CD4-positive, alpha-beta T cell treated with Interferon gamma for 1 hour (primary cell): ENCODE data around the gene TMEM106C.
A peak's percentile ranks its signal among the peaks of the same experiment; 100 is the strongest.

Experiments used
- DNase-seq: peaks from one replicate; pipeline ENCODE4 v3.0.0-alpha.2; 2020

Gene TMEM106C

GRCh38 chr12:47980197-47980596 is 16.8 kb downstream of the TMEM106C start:
- no peak for DNase-seq

- DNase-seq: no peak
These were observed 17.5 kb downstream of the TMEM106C start for GRCh38 chr12:47980779-47981495.

- DNase-seq: no peak
These were observed 18.3 kb downstream of the TMEM106C start for GRCh38 chr12:47981496-47982260.

GRCh38 chr12:47982311-47982710 is 18.9 kb downstream of the TMEM106C start:
- no peak for DNase-seq

- no peak for DNase-seq
These were observed 19.4 kb downstream of the TMEM106C start for GRCh38 chr12:47982770-47983169.

GRCh38 chr12:47983541-47984115 is 20.2 kb downstream of the TMEM106C start:
- DNase-seq: no peak

GRCh38 chr12:47984331-47984801 is 21.0 kb downstream of the TMEM106C start:
- DNase-seq: no peak

- no peak for DNase-seq
These were observed 22.3 kb downstream of the TMEM106C start for GRCh38 chr12:47985596-47986290.

GRCh38 chr12:47986291-47986660 is 22.9 kb downstream of the TMEM106C start:
- no peak for DNase-seq

GRCh38 chr12:47986832-47987231 is 23.4 kb downstream of the TMEM106C start:
- no peak for DNase-seq

- DNase-seq: no peak
These were observed 24.1 kb downstream of the TMEM106C start for GRCh38 chr12:47987411-47988072.

- DNase-seq: no peak
These were observed 25.0 kb downstream of the TMEM106C start for GRCh38 chr12:47988073-47989022.

GRCh38 chr12:47989023-47989417 is 25.6 kb downstream of the TMEM106C start:
- no peak for DNase-seq

GRCh38 chr12:47989666-47990065 is 26.3 kb downstream of the TMEM106C start:
- no peak for DNase-seq

GRCh38 chr12:47990351-47991105 is 27.1 kb downstream of the TMEM106C start:
- peak; percentile 55 for DNase-seq

- no peak for DNase-seq
These were observed 28.0 kb downstream of the TMEM106C start for GRCh38 chr12:47991106-47992061.

GRCh38 chr12:47992776-47993175 is 29.4 kb downstream of the TMEM106C start:
- no peak for DNase-seq

GRCh38 chr12:47993491-47993890 is 30.1 kb downstream of the TMEM106C start:
- no peak for DNase-seq

- no peak for DNase-seq
These were observed 32.6 kb downstream of the TMEM106C start for GRCh38 chr12:47995981-47996401.

GRCh38 chr12:47997321-47997720 is 33.9 kb downstream of the TMEM106C start:
- DNase-seq: no peak
